NB4 (cell line): ENCODE measurements around the gene GLYATL1B.

Experiments used
- CTCF ChIP-seq: IDR thresholded peaks from one replicate; pipeline ENCODE4 v1.5.1; 2012; ENCODE audit warnings: low read depth, low read length
- MYC ChIP-seq: IDR thresholded peaks from 2 replicates; pipeline ENCODE4 v1.6.1; 2011; ENCODE audit warnings: low read depth, low read length
- POLR2A ChIP-seq: IDR thresholded peaks from 2 replicates; pipeline ENCODE4 v1.6.1; 2011; ENCODE audit warnings: mild to moderate bottlenecking; ENCODE audit not compliant: insufficient read length; ENCODE audit errors: extremely low read depth

GRCh38 chr11:59141673-59142460 is 55.8 kb downstream of the GLYATL1B start:
- no peak for TF ChIP-seq CTCF
- no peak for TF ChIP-seq POLR2A
- no peak for TF ChIP-seq MYC
